ENCODE results near the gene CNTNAP4. TPM values are rescaled to one million over a fixed set of nuclear protein-coding genes. Genes with fewer than 3 reads are reported as not detected.

The CNTNAP4 gene
- total RNA-seq, 1 donor from 2014 or later: not detected

- H3K4me1 Mint-ChIP-seq (ENCODE audit: unreplicated experiment): no peaks in the 10 kb centered on the region
- no peak for DNase-seq (ENCODE audit: extremely low spot score, unreplicated experiment)
- H3K36me3 Mint-ChIP-seq (ENCODE audit: unreplicated experiment): no peaks in the 10 kb centered on the region
- H3K27ac Mint-ChIP-seq (ENCODE audit: unreplicated experiment): no peak overlapping the region
- no peaks in the 10 kb centered on the region for H3K9me3 Mint-ChIP-seq (ENCODE audit: unreplicated experiment)
- H3K4me3 Mint-ChIP-seq (ENCODE audit: unreplicated experiment): no peak overlapping the region
- no peaks in the 10 kb centered on the region for H3K27me3 Mint-ChIP-seq (ENCODE audit: unreplicated experiment)
- TF ChIP-seq CTCF (IDR thresholded peaks at IDR 0.05): no peak
Measured at GRCh38 chr16:76486740-76487139, 209.5 kb downstream of the CNTNAP4 start.

GRCh38 chr16:76487411-76488064 lies 210.3 kb downstream of the CNTNAP4 start:
- no peaks in the 10 kb centered on the region for H3K9me3 Mint-ChIP-seq (ENCODE audit: unreplicated experiment)
- DNase-seq (ENCODE audit: extremely low spot score, unreplicated experiment): no peak
- H3K36me3 Mint-ChIP-seq (ENCODE audit: unreplicated experiment): no peaks in the 10 kb centered on the region
- no peak for TF ChIP-seq CTCF (IDR thresholded peaks at IDR 0.05)
- H3K4me1 Mint-ChIP-seq (ENCODE audit: unreplicated experiment): no peaks in the 10 kb centered on the region
- H3K27ac Mint-ChIP-seq (ENCODE audit: unreplicated experiment): no peak overlapping the region
- H3K4me3 Mint-ChIP-seq (ENCODE audit: unreplicated experiment): no peak overlapping the region
- no peaks in the 10 kb centered on the region for H3K27me3 Mint-ChIP-seq (ENCODE audit: unreplicated experiment)

- no peaks in the 10 kb centered on the region for H3K9me3 Mint-ChIP-seq (ENCODE audit: unreplicated experiment)
- H3K4me1 Mint-ChIP-seq (ENCODE audit: unreplicated experiment): no peaks in the 10 kb centered on the region
- H3K27ac Mint-ChIP-seq (ENCODE audit: unreplicated experiment): no peak overlapping the region
- H3K4me3 Mint-ChIP-seq (ENCODE audit: unreplicated experiment): no peak overlapping the region
- DNase-seq (ENCODE audit: extremely low spot score, unreplicated experiment): no peak
- no peaks in the 10 kb centered on the region for H3K27me3 Mint-ChIP-seq (ENCODE audit: unreplicated experiment)
- no peaks in the 10 kb centered on the region for H3K36me3 Mint-ChIP-seq (ENCODE audit: unreplicated experiment)
- no peak for TF ChIP-seq CTCF (IDR thresholded peaks at IDR 0.05)
Measured at GRCh38 chr16:76488065-76488417, 210.8 kb downstream of the CNTNAP4 start.

GRCh38 chr16:76490036-76490639 lies 212.9 kb downstream of the CNTNAP4 start:
- Mint-ChIP-seq H3K4me3 (ENCODE audit: unreplicated experiment) (no peak overlapping the region), H3K27ac (ENCODE audit: unreplicated experiment) (no peak overlapping the region), H3K4me1 (ENCODE audit: unreplicated experiment) (no peaks in the 10 kb centered on the region), H3K36me3 (ENCODE audit: unreplicated experiment) (no peaks in the 10 kb centered on the region), H3K27me3 (ENCODE audit: unreplicated experiment) (no peaks in the 10 kb centered on the region), H3K9me3 (ENCODE audit: unreplicated experiment) (no peaks in the 10 kb centered on the region)
- no peak for DNase-seq (ENCODE audit: extremely low spot score, unreplicated experiment)
- TF ChIP-seq CTCF (IDR thresholded peaks at IDR 0.05): no peak

GRCh38 chr16:76500006-76500405 lies 222.8 kb downstream of the CNTNAP4 start:
- TF ChIP-seq CTCF (IDR thresholded peaks at IDR 0.05): no peak
- Mint-ChIP-seq H3K4me1 (ENCODE audit: unreplicated experiment) (no peaks in the 10 kb centered on the region), H3K36me3 (ENCODE audit: unreplicated experiment) (no peaks in the 10 kb centered on the region), H3K4me3 (ENCODE audit: unreplicated experiment) (no peak overlapping the region), H3K9me3 (ENCODE audit: unreplicated experiment) (no peaks in the 10 kb centered on the region), H3K27me3 (ENCODE audit: unreplicated experiment) (no peaks in the 10 kb centered on the region), H3K27ac (ENCODE audit: unreplicated experiment) (no peak overlapping the region)
- no peak for DNase-seq (ENCODE audit: extremely low spot score, unreplicated experiment)
